ENCODE measurements around the gene REEP5.
"Not testable (repeated sequence)": the region's sequence is repeated elsewhere in the genome, so short reads cannot be mapped to it uniquely, and the experiment has no call there.

The REEP5 gene

GRCh38 chr5:112921833-112922817 lies at the start of gene REEP5:
REEP5 (minus strand) TSS chr5:112922227; CDS start chr5:112922190, 37 bp downstream.
- peak; percentile 14 for DNase-seq

GRCh38 chr5:112971276-112971675 lies 49.2 kb upstream of the REEP5 start:
- DNase-seq, result no peak

- DNase-seq, result no peak
These were observed 46.5 kb upstream of the REEP5 start for GRCh38 chr5:112968411-112969106.

- no peak for DNase-seq
These were observed 45.6 kb upstream of the REEP5 start for GRCh38 chr5:112967520-112968083.

DNA sequence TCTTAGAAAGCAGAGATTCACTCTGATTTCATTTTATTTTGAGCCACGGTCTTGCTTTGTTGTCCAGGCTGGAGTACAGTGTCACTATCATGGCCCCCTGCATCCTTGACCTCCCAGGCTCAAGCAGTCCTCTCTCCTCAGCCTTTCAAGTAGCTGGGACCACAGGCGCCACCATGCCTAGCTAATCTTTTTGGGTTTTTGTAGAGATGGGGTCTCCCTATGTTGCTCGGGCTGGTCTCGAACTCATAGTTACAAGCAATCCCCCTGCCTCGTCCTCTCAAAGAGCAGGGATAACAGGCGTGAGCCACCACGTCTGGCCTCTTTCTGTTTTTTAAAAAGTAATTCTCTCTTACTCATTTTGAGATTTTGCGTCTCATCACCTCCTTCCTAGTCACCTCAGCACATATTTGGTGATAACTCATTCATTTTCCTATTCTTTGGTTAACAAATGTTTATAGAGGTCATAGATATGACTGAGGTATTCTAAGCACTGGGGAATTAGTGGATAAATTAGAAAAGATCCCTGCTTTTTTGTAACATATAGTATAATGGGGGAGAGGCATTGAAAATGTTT lies 43.8 kb upstream of the REEP5 start:
- no peak for DNase-seq

GRCh38 chr5:112963374-112963733 lies 41.3 kb upstream of the REEP5 start:
- DNase-seq, result not testable (repeated sequence)

DNA sequence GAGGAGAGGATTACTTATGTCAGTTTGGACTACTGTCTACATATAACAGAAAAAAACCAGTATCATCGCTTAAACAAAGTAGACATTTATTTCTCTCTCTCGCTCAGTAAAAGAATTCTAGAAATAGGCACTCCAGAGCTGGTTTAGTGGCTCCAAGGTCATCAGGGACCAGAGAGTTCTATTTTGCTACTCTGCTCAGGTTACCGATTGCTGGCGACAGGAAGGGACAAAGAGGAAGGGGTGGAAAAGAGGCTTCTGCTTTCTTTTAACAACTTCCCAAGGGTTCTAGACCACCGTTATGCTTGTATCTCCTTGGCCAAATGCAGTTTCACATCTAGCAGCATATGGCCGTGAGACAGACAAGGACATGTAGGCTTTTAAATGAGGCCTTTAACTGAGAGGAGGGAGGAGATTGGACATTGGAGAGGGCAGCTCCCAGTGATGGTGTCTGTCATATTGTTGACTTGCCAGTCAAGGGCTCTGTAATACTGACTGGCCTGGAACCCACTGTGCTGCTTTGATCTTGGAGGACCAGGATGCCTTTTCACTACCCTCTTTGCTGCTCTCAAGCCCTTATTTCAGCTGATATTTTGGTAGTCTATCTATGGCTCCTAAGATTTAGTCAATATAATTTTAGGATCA lies 39.0 kb upstream of the REEP5 start:
- DNase-seq, result no peak

DNA sequence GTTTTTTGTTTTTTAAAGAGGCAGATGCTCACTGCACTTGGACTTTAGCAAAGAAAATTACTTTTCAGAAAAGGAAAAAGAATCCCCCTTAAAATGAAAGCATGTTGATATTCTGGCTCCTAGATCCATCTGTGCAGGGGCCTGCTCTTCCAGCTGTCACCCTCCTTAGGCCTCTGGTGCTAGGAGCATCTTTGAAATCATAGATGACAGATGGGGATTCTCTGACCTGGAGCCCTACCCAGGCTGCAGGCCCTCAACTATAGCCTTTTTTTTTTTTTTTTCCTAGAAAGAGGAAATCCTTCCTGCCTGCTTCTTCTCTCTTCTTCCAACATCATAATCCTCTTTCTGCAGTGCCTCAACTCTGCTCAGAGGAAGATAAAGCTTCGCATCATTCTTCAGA lies 38.3 kb upstream of the REEP5 start:
- DNase-seq, result peak; percentile 95

GRCh38 chr5:112959872-112960271 lies 37.8 kb upstream of the REEP5 start:
- DNase-seq, result peak; percentile 94

GRCh38 chr5:112958093-112959088 lies 36.4 kb upstream of the REEP5 start:
- DNase-seq, result peak; percentile 33

DNA sequence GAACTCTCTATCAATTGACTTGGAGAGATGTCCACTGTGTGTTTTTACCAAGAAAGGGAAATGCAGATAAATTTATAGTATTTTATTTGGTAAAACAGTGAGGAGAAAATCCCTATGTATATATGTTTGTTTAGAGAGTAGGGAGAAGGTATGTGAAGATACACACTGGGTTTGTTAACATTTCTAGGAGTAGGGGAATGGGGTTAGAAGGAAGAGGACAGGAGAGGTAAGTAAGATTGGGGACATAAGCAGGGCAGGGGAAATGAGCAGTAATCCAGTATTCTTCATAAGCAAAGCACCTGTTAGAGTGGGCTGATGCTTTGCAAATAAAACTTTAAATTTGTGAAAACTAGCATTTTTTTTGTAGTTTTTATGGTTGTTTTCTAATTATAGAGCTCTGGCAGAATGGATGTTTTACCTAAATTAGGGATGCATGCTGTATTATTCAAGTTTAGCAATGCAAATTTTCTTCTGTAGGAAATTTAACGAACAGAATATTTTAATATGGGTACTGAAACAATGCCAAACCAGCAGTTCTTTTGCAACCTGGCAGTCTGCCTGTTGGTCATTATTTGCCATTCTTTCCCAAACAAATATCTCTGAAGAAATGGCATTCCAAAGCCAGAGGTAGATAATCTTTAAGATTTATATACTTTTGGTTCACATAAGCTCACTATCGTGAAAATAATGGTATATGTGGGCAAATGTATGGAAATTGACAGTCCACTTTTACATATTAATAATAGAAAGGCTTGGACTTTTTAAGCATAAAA lies 35.2 kb upstream of the REEP5 start:
- no peak for DNase-seq

GRCh38 chr5:112956606-112957005 lies 34.6 kb upstream of the REEP5 start:
- no peak for DNase-seq

- DNase-seq, result no peak
These were observed 29.2 kb upstream of the REEP5 start for GRCh38 chr5:112951124-112951702.

DNA sequence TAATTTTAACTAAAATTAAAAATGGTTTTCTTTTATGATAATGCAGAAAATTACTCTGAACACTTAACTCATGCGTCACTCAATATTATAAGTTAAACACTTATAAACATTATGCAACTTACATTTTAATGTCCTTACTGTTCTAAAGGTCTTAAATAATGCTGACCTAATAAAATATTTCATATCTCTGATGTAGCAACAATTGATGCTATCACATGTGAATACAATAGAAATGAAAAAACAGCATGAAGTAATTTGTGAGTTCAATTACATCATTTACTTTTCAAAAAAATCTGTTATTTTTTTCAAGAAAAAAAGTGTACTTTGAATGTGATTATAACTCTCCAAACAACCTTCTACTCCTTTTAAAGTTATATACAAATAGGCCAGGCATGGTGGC lies 26.4 kb upstream of the REEP5 start:
- no peak for DNase-seq

GRCh38 chr5:112940670-112941069 lies 18.6 kb upstream of the REEP5 start:
- no peak for DNase-seq

- no peak for DNase-seq
These were observed 16.3 kb upstream of the REEP5 start for GRCh38 chr5:112938286-112938685.

GRCh38 chr5:112935675-112936074 lies 13.6 kb upstream of the REEP5 start:
- no peak for DNase-seq

DNA sequence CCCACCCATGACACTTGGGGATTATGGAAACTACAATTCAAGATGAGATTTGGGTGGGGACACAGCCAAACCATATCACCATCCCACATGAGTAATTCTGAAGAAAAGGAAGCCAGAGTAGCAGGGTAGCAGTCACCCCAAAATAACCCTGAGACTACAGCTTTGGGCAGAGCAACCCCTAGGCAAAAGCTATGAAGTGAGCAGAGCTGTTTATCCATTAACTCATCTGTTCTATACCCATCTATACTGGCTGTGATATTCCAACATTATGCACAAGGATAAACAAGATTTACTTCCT lies 12.3 kb upstream of the REEP5 start:
- DNase-seq, result no peak

GRCh38 chr5:112933651-112934365 lies 11.8 kb upstream of the REEP5 start:
- no peak for DNase-seq

DNA sequence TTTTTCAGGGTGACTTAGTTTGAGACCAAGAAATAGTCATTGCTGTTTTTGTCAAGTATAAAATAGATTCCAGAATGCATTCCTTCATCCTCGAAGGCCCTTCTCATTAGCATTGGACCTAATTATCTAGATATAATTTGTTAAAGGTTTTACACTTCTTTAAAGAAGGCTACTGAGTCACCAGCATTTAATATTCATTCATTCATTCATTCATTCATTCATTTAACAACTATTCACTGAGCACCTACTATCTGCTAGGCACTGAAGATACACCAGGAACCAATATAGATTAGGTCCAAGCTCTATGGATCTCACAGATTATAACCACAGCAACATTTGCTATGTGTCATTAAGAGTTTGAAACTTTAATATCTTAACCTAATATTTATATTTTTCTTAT lies 11.1 kb upstream of the REEP5 start:
- no peak for DNase-seq
